ENCODE data around the gene B3GLCT.

Gene B3GLCT

DNA sequence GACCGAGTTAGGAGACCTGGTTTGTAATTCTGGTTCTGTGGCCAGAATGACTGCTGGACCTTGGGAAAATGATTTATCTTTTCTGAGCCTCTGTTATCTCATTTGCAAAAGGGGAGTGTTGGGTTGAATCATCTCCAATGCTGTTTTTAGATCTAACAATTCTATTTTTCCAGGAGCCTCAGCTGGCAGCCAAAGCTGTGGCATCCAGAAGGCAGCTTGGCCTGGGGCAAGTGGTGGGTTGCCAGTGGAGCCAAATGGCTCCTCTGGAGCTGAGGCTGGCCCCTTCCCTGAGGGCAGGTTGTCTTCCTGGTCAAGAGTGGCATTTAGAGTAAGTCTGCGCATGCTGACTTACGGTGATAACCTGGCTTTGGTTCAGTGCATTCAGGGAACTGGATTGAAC lies 21.3 kb downstream of the B3GLCT start:
- no peak for DNase-seq (ENCODE audit: low read depth in 2 of 2)
- H3K4me3 ChIP-seq (replicated peaks in 1 of 2; ENCODE audit: low read depth in 2 of 2, low read length in 2 of 2): no peak overlapping the region
- TF ChIP-seq, protein P1, sequence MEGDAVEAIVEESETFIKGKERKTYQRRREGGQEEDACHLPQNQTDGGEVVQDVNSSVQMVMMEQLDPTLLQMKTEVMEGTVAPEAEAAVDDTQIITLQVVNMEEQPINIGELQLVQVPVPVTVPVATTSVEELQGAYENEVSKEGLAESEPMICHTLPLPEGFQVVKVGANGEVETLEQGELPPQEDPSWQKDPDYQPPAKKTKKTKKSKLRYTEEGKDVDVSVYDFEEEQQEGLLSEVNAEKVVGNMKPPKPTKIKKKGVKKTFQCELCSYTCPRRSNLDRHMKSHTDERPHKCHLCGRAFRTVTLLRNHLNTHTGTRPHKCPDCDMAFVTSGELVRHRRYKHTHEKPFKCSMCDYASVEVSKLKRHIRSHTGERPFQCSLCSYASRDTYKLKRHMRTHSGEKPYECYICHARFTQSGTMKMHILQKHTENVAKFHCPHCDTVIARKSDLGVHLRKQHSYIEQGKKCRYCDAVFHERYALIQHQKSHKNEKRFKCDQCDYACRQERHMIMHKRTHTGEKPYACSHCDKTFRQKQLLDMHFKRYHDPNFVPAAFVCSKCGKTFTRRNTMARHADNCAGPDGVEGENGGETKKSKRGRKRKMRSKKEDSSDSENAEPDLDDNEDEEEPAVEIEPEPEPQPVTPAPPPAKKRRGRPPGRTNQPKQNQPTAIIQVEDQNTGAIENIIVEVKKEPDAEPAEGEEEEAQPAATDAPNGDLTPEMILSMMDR (IDR thresholded peaks at IDR 0.05; ENCODE audit: low read depth, low read length): no peak

DNA sequence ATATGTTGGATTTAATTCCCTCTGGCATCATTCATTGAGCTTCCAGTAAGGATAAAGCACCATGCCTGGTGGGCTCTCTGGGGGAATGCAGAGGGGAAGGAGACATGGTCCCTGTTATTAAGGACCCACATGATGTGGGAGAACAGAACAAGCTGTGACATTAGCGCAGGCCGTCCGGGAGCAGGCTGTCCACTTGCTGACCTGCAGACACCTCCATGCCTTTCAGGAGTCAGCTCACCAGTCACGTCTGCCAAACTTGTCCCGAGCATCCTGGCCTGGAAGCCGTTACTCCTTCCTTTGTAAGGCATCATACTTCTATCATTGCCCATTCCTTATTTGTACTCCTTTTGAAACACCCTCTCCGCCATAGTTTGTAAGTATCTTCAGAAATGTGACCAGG lies 23.4 kb downstream of the B3GLCT start:
- TF ChIP-seq, protein P1 (IDR thresholded peaks at IDR 0.05; ENCODE audit: low read depth, low read length): no peak
- H3K4me3 ChIP-seq (replicated peaks in 1 of 2; ENCODE audit: low read depth in 2 of 2, low read length in 2 of 2): no peak overlapping the region
- DNase-seq (ENCODE audit: low read depth in 2 of 2): no peak

DNA sequence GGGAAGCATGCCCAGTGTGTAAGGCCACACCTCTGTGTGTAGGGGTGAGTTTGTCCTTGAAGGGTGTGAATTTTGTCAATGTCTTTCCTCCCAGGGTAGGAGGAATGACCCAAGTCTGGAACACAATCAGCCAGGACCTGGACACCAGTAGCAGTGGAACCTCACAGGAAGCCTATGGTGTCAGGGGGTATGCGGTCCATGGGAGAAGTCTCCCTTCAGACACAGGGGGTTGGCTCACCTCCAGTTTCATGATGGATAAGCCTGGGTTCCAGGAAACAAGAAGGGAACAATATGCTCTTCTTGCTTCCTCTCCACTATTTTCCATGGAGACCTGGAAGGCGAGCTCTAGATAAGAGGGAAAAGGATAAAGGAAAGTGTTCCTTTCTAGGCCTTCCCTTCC lies 23.9 kb downstream of the B3GLCT start:
- TF ChIP-seq, protein P1 (IDR thresholded peaks at IDR 0.05; ENCODE audit: low read depth, low read length): no peak
- DNase-seq (ENCODE audit: low read depth in 2 of 2): peak in 1 of 2 donors; percentile 56
- H3K4me3 ChIP-seq (replicated peaks in 1 of 2; ENCODE audit: low read depth in 2 of 2, low read length in 2 of 2): no peak overlapping the region

DNA sequence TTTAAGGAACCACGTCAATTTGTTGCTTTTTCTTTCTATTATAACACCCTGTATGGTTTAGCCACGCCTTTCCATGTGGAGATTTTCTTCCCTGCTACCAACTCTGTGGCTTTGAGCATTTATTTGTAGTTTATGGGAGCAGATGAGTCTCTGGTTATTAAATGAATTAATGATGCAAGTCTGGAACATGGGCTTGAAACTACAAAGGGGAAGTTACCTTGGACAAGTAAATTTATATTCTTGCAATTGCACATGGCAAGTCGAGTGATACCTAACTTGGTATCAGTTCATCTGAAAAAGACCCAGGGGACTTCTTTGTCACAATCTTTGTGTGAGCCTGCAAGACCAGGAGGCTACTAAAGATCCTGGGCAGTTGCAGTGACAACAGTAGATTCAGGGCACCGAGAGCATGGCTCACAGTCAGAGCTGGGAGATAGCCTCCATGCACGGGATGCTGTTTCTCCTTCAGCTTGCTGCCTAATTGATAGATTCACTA lies 24.4 kb downstream of the B3GLCT start:
- H3K4me3 ChIP-seq (replicated peaks in 1 of 2; ENCODE audit: low read depth in 2 of 2, low read length in 2 of 2): no peak overlapping the region
- no peak for DNase-seq (ENCODE audit: low read depth in 2 of 2)
- TF ChIP-seq, protein P1 (IDR thresholded peaks at IDR 0.05; ENCODE audit: low read depth, low read length): no peak

DNA sequence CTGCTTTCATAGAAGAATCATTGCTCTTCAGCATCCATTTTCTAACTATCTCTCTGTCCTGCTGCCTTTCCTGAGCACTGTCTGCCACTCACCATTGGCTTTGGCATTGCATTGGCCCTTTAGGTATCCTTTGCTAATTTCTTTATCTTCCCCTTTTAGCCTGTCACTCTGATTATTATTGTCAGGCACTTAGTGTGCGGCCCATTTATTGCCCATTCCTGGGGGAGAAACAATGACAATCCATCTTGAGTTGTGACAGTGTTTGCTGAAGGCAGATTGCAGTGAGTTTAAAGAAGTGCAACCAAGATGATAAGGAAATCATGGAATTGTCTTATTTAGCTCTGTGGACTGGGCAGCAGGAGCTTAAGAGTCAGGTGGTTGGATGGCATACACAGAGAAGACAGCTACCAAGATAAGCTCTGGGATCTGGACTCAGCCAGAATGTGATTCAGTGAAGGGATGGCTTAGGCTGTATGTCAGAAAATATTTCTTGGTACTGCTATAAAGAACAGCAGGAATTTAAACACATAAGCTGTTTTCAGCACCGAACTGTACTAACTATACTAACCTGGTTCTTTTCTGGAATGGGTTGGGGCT lies 25.3 kb downstream of the B3GLCT start:
- TF ChIP-seq, protein P1 (IDR thresholded peaks at IDR 0.05; ENCODE audit: low read depth, low read length): no peak
- DNase-seq (ENCODE audit: low read depth in 2 of 2): no peak
- no peak overlapping the region for H3K4me3 ChIP-seq (replicated peaks in 1 of 2; ENCODE audit: low read depth in 2 of 2, low read length in 2 of 2)

DNA sequence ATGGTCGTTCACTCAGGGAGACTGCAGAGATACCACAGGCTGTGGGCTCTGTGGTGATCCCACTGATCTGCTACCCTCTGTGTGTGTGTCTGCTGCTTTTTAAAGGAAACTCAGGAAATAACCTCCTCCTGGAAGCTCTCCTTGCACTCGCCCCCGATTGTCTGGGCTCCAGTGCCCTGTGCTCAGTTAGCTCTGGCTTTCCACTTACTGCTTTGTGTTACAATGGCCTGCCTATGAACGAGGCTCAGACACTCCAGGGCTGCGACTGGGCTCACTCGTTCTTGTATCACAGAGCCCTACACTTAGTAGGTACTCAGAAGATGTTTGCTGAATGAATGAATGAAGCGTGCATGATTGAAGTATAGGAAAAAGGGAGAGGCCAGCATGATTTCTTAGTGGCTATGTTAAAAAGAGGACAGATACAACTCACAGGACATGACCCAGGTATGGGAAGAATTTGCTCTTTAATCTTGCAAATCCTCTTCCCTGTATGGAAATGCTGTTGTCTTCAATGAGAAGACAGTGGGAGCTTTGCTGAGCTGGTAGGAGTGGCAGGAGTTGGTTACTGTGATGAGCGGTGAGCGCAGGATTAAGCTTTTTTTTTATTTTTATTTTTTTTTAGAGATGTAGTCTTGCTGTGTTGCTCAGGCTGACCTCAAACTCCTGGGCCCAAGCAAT lies 26.4 kb downstream of the B3GLCT start:
- DNase-seq (ENCODE audit: low read depth in 2 of 2): no peak
- TF ChIP-seq, protein P1 (IDR thresholded peaks at IDR 0.05; ENCODE audit: low read depth, low read length): no peak
- H3K4me3 ChIP-seq (replicated peaks in 1 of 2; ENCODE audit: low read depth in 2 of 2, low read length in 2 of 2): no peak overlapping the region

Measured in cardiac fibroblast (primary cell).